Measurements from ENCODE around the gene NIM1K.

DNA sequence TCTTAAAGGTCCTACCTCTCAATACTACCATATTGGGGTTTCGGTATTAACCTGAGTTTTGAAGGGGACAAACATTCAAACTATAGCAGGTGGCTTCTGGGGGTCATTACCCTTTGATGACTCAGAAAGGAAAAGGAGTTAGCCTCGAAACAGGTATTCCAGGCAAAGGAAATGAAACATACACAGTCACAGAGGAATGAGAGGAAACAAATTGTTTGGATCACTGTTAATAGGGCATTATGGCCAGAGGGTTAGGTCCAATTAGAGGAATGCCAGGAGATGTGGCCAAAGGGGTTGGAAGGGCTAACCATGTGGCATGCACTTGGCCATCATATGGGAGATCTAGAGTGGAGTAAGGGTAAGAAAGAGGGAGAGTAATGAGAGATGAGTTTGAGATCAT, 23.9 kb upstream of the NIM1K start:
- TF ChIP-seq, protein P1, sequence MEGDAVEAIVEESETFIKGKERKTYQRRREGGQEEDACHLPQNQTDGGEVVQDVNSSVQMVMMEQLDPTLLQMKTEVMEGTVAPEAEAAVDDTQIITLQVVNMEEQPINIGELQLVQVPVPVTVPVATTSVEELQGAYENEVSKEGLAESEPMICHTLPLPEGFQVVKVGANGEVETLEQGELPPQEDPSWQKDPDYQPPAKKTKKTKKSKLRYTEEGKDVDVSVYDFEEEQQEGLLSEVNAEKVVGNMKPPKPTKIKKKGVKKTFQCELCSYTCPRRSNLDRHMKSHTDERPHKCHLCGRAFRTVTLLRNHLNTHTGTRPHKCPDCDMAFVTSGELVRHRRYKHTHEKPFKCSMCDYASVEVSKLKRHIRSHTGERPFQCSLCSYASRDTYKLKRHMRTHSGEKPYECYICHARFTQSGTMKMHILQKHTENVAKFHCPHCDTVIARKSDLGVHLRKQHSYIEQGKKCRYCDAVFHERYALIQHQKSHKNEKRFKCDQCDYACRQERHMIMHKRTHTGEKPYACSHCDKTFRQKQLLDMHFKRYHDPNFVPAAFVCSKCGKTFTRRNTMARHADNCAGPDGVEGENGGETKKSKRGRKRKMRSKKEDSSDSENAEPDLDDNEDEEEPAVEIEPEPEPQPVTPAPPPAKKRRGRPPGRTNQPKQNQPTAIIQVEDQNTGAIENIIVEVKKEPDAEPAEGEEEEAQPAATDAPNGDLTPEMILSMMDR (IDR thresholded peaks at IDR 0.05) = no peak
- no peak for TF ChIP-seq POLR2A (IDR thresholded peaks at IDR 0.05)
- TF ChIP-seq POLR2AphosphoS5 (IDR thresholded peaks at IDR 0.05) = no peak
